Fibroblast of the aortic adventitia (primary cell): ENCODE measurements around the gene COPG2. TPM values are rescaled to one million over a fixed set of nuclear protein-coding genes. Genes with fewer than 3 reads are reported as not detected.

Source experiments
- DNase-seq: peaks from one replicate; pipeline ENCODE4 v3.0.0-alpha.2; 2010; ENCODE audit warnings: low read depth
- H3K4me3 ChIP-seq: 2 replicates; pipeline ENCODE4 v1.5.1; 2011; ENCODE audit warnings: low read depth, mild to moderate bottlenecking, control low read depth, low read length, moderate library complexity
- CTCF ChIP-seq: IDR thresholded peaks from 2 replicates; pipeline ENCODE4 v1.5.1; 2011; ENCODE audit warnings: mild to moderate bottlenecking, low read length, control low read depth, inconsistent platforms; ENCODE audit not compliant: insufficient read depth
- total RNA-seq: library from RNA; depleted of rRNA; stranded (reverse); fragments of >200 nt; gene quantifications from 2 replicates; pipeline ENCODE4 v1.2.3, GENCODE V29; 2012; ENCODE audit warnings: low replicate concordance

The COPG2 gene
- total RNA-seq, 1 donor = 43.7 TPM

GRCh38 chr7:130673066-130673465 lies 4.5 kb upstream of the COPG2 start:
- DNase-seq = peak; percentile 16
- no peak for TF ChIP-seq CTCF
- no peak overlapping the region for H3K4me3 ChIP-seq

- TF ChIP-seq CTCF = no peak
- DNase-seq = no peak
- no peak overlapping the region for H3K4me3 ChIP-seq
These were observed 3.6 kb upstream of the COPG2 start for GRCh38 chr7:130672146-130672545.

- DNase-seq = peak; percentile 40
- peak overlapping the region; percentile 77 for H3K4me3 ChIP-seq
- TF ChIP-seq CTCF = no peak
These were observed 645 bp upstream of the COPG2 start for GRCh38 chr7:130669085-130669700.

- H3K4me3 ChIP-seq = peak overlapping the region; percentile 77
- no peak for DNase-seq
- TF ChIP-seq CTCF = no peak
These were observed 823 bp downstream of the COPG2 start for GRCh38 chr7:130667593-130668257.

- no peak overlapping the region for H3K4me3 ChIP-seq
- no peak for DNase-seq
- TF ChIP-seq CTCF = no peak
These were observed 6.1 kb downstream of the COPG2 start for GRCh38 chr7:130662426-130662825.

- H3K4me3 ChIP-seq = no peak overlapping the region
- DNase-seq = no peak
- no peak for TF ChIP-seq CTCF
These were observed 13.3 kb downstream of the COPG2 start for GRCh38 chr7:130655286-130655685.

- no peak for DNase-seq
- TF ChIP-seq CTCF = no peak
- no peak overlapping the region for H3K4me3 ChIP-seq
These were observed 13.7 kb downstream of the COPG2 start for GRCh38 chr7:130654850-130655249.
